SK-N-DZ (cell line): ENCODE results near the gene BRICD5.

Experiments
- DNase-seq: peaks from one replicate; pipeline ENCODE4 v3.0.0-alpha.2; 2015; ENCODE audit warnings: low spot score

The BRICD5 gene

GRCh38 chr16:2199621-2200139 is 11.0 kb downstream of the BRICD5 start:
- DNase-seq: no peak

DNA sequence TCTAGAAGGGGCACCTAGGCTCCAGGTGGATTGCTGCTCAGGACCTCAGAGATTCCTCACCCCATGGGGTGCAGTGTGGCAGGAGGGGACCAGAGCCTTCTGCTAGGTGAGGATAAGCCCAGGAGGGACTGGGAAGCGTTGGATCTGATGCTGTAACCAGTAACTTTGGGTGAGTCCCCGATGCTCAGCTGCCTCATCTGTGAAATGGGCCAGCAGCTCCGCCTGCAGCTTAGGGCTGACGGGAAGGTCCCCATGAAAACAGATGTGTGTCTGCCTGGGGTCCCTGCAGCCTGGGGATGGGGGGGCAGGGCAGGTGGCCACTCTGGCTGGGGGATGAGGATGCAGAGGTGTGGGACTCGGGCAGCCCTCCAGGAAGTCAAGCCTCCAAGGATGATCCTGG is 11.6 kb downstream of the BRICD5 start:
- no peak for DNase-seq

DNA sequence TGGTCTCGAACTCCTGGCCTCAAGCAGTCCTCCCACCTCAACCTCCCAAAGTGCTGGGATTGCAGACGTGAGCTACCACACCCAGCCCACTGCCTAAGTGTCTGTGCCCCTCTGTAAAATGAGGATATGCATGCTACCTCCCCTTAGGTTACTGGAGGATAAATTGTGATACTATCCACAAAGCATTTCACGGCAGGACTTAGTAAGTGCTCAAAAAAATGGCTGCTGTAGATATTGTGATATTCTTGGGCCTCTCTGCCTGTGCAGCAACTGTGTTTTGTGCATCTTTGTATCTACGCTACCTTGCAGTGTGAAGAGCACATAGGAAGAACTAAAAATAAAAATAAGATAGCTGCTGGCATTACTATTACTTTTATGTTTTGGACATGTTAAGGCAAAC is 12.4 kb downstream of the BRICD5 start:
- DNase-seq: no peak

DNA sequence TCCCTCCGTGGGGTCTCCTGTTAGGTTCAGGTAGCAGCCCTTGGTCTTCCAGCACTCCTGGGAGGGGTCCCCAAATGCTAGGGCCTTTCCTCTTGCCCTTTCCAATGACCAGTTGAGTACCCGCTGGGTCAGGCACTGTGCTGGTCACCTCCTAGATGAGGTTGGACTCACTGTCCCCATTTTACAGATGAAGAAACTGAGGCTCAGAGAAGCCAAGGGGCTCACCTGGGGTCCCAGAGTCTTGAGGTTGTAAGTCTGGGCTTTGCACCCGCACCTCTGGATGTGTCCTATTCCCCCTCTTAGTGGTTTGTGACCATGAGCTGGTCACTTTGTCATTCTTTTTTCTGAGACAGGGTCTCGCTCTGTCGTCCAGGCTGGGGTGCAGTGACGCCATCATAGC is 12.9 kb downstream of the BRICD5 start:
- DNase-seq: no peak

GRCh38 chr16:2196981-2197511 is 13.6 kb downstream of the BRICD5 start:
- DNase-seq: no peak

DNA sequence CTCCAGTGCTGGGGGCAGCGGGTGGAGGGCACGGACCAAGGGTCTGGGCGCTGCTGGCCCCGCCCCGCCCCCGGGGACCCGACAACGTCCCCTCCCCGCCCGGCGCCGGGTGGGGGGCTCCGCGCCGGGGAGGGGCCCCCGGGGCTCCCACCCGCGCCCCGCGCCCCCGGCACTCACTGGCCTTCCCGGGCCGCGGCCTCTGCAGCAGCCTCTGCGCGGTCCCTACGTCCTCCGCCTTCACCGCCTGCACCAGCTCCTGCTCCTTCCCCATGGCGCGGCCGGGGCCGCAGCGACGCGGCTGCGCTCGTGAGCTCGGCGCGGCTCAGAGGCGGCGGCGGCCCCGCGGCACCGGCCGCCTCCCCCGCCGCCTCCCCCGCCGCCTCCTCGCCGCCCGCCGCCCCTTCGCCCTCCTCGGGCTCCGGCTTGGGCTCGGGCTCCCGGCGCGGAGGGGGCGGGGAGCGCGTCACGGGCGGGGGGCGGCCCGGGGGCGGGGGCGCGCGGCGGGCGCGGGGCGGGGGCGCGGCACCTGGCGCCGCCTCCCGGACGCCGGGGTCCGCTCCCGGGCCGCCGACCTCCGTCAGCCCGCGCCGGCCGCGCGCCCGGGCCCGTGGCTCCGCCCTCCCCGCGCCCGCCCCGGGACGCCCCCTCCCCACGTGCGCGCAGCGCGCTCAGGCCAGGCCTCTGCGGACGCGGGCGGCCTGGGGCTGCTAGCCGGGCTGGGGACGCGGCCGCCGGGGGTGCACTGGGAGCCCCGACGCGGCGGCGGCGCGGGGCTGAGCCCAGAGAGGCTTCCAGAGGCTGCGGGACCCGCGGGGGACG is 14.3 kb downstream of the BRICD5 start, which contains the start of gene CASKIN1:
CASKIN1 (minus strand) TSS at position 444 of the 819 bp plus-strand sequence; CDS start at position 271, 173 bp downstream.
- DNase-seq: no peak

DNA sequence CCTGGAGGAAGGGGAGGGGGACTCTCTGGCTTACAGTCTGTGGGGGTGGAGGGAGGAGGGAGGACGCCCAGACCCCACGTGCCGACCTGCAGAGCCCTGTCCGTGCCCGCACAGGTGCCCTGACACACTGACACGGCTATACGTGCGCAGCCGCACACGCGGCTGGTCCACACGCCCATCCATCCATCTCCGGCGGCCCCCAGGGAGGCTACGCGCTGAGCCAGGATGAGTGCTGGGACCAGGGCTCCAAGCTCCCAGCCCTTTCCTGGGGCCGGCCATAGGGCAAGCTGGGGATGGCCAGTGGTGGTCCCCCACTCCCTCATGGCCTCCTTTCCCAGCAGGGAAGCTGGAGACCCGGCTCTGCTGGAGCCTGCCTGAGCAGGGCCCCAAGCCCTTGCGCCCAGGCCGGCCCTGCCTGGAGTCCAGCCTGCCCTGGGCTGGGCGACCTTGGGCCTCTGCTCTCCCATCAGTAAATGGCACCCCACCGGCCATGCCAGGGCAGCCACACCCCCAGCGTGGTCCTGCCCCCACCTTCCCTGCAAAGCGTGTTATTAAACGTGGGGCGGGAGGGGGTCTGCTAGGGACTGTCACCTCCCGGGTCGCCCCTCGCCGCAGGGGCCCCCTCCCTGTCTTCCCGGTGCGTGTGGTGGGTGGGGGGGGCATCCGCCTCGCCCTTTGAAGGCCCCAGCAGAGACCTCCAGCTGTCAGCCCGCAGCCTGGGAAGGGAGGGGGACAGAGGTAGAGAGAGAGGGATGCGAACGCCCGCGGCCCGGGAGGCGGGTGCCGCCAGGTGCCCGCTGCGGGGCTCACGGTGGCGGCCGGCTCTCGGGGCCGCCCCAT is 15.1 kb downstream of the BRICD5 start:
- DNase-seq: no peak

DNA sequence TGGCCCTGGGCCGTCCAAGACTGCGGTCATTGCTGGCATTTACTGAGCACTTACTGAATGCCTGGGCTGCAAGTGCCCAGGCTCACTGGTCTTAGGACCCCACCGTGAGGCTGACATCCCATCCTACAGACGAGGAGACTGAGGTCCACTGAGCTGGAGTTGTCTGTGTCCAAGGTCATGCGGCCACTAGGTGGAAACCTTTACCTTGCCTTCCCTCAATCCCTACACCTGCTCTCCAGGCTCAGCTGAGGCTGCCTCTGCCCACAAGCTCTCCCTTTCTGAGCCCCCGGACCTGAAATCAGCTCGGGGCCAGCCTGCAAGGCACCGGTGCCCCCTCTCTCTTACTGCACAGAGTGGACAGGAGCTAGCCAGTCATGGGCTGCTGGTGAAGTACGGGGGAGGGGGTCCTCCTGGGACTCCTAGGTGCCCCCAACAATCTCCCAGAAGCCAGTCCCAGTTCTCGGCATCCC is 15.8 kb downstream of the BRICD5 start:
- peak; percentile 80 for DNase-seq

DNA sequence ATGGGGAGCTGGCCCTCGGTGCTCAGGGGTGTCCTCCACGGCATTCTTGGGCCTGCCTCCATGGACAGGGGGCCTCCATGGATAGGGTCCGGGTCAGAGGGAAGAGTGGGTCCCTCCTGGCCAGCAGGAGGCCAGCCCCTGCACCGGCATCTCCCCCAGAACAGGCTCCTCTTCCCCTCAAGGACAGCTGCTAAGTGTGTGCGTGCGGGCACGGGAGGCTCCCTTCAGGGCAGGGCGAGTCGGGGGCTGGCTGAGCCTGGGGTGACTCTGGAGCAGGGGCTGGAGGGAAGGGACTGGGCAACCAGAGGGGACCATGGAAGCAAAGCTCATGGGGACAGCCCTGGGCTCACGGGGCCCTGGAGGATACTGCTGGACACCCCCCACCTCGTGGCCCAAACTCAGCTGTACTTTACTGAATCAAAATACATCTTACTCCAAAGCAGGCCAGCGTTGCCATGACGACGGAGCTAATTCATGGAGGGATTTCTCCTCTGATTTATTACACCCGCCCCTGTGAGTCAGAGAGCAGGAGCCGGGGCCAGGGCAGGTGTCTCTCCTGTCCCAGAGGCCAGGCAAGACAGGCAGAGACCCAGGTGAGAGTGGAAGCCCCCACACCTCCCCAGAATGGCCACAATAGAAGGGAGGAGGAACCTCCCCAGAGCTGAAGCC is 16.4 kb downstream of the BRICD5 start:
- DNase-seq: peak; percentile 78

DNA sequence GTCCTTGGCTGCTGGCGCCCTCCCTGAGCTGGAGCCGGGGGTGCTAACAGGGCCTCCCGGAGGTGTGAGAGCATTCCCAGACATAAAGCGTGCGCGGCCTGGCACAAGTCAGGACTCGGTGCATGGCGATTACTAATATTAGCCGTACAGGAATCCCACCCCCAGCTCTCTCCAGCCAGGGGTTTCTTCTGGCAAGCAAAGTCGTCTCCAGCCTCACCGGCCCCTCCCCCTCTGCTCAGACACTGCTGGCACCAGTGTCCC is 19.3 kb downstream of the BRICD5 start:
- DNase-seq: no peak

- no peak for DNase-seq
Observed at GRCh38 chr16:2190659-2191445, 19.8 kb downstream of the BRICD5 start.

DNA sequence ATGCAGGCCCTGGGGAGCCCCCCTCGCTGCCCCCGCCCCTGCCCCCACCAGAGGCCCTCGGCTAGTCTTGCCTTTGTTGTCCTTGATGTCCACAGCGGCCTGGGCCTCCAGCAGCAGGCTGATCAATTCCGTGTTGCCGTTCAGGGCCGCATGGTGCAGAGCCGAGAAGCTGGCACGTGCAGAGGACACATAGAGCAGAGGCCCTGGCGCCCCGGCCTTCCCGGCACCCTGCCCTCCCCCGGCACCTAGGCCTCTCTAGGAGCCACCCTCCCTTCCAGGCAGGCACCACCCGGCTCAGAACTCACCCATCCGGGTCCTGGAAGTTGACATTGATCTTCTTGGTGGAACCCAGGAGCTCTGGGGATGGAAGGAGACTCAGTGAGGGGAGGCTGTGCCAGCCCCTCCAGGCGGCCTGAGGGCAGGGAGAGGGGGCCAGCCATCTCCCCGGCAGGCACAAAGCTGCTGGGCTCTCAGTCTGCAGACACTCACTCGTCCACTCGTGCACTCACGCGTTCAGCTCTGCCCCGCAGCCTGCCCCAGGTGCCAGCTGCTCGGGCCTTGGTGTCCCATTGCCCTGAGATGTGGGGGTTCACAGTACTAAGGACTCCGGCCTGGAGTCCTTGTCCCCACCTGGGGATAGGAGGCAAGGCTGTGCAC is 20.5 kb downstream of the BRICD5 start:
- DNase-seq: no peak

DNA sequence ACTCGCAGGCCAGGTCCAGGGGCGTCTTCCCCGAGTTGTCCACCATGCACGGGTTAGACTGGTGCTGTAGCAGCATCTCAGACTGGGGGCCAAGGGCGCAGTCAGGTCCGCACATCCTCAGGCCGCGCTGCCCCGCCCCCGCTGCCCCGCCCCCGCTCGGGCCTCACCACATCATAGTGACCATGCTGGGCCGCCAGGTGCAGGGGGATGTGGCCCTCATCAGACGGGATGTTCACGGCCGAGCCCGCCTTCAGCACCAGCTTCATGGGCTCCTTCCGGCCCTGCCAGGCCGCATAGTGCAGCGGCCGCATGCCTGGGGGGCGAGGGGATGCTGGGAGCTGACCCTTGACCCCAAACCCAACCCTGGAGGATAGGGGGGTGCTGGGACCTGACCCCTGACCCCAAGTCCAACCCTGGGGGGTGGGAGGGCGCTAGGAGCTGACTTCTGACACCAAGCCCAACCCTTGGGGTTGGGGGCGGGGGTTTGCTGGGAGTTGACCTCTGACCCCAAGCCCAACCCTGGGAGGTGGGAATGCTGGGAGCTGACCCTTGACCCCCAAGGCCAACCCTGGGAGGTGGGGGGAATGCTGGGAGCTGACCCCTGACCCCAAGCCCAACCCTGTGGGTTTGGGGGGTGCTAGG is 21.3 kb downstream of the BRICD5 start:
- DNase-seq: no peak

DNA sequence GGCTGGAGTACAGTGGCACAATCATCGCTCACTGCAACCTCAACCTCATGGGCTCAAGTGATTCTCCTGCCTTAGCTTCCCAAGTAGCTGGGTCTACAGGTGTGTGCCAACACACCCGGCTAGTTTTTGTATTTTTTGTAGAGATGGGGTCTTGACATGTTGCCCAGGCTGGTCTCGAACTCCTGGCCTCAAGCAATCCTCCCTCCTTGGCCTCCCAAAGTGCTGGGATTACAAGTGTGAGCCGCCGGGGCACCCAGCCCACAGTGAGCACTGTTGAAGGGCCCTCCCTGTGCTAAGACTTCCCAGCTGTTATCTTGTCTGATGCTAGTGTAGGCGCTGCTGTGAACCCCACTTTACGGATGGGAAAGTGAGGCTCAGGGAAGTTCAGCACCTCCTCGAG is 22.3 kb downstream of the BRICD5 start:
- DNase-seq: no peak

GRCh38 chr16:2187212-2187611 is 23.5 kb downstream of the BRICD5 start:
- DNase-seq: no peak

DNA sequence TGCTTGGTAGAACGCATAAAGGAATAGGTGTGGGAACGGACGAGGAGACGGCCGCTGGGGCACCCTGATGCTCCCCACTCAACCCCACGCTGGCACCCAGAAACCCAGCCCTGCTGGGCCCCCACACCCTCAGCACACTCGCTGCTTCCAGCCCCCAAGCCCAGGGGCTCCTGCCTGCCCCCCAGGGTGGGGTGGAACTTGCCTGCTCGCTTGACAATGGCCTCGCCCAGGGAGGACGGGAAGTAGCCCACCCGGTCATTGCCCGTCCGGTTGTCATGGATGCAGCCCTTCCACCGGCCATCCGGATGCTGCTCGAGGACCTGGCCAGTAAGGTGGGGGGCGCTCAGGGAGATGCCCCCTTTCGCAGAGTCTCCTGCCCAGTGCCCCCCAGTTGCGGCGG is 24.2 kb downstream of the BRICD5 start:
- no peak for DNase-seq

DNA sequence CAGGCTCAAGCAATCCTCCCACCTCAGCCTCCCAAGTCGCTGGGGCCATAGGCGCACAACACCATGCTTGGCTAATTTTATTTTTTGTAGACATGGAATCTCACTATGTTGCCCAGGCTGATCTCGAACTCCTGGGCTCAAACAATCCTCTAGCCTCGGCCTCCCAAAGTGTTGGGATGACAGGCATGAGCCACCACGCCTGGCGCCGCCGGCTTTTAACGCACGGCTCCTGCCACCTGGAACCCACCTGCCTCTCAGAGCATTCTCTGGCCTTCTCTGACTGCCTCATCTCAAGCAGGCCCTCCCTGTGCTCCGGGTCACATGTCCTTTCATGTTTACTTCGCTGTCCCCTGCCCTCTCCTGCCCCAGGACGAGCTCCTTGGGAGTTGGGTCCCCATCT is 24.6 kb downstream of the BRICD5 start:
- no peak for DNase-seq

DNA sequence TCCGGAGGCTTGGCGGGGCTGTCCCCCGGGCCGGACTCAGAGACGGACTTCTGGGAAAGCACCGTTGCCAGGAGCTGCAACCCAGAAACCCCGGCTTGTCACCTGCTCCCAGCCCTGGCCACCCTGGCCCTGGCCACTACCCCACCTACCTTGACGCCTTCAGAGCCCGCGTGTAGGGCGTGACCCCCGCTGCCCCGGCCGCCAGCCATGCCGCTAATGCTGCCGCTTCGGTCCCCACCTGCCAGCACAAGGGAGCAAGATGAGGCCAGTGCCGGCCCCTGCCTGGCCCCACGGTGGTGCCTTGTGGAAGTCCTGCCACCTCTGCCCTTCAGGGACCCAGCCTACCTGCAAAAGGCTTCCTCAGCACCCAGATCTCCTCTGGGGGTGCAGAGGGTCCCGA is 25.7 kb downstream of the BRICD5 start:
- no peak for DNase-seq

DNA sequence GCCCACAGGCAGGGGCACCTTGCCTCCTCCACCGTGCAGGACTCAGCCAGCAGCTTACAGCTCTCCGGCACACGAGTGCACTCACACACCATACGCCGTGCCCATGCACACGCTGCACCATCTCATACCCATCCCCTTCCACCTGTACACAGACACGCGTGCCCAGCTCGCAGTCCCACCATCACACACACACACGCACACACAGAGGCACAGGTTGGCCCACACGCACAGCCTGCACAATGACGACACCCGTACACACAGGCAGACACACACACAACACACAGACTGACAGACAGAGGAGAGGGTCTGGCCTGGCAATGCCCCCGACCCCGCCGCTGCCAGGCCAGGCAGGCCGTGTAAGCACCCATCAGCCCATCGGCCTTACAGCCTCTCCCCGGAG is 26.3 kb downstream of the BRICD5 start:
- no peak for DNase-seq

- no peak for DNase-seq
Observed at GRCh38 chr16:2183671-2184070, 27.0 kb downstream of the BRICD5 start.
